GM19455 (cell line): ENCODE data around the gene CYP19A1.
A peak's percentile ranks its signal among the peaks of the same experiment; 100 is the strongest.
"Not testable (repeated sequence)": the region's sequence is repeated elsewhere in the genome, so short reads cannot be mapped to it uniquely, and the experiment has no call there.

Experiments used
- ATAC-seq: cut with Tn5 transposase; IDR thresholded peaks from one replicate; pipeline ENCODE4 v1.9.1; 2021; ENCODE audit not compliant: unreplicated experiment

The CYP19A1 gene

GRCh38 chr15:51188791-51189190 is 149.6 kb downstream of the CYP19A1 start:
- ATAC-seq = not testable (repeated sequence)

- no peak for ATAC-seq
Observed at GRCh38 chr15:51186891-51187290, 151.5 kb downstream of the CYP19A1 start.

GRCh38 chr15:51186181-51186705 is 152.2 kb downstream of the CYP19A1 start:
- no peak for ATAC-seq

GRCh38 chr15:51185213-51186159 is 152.9 kb downstream of the CYP19A1 start:
- no peak for ATAC-seq

DNA sequence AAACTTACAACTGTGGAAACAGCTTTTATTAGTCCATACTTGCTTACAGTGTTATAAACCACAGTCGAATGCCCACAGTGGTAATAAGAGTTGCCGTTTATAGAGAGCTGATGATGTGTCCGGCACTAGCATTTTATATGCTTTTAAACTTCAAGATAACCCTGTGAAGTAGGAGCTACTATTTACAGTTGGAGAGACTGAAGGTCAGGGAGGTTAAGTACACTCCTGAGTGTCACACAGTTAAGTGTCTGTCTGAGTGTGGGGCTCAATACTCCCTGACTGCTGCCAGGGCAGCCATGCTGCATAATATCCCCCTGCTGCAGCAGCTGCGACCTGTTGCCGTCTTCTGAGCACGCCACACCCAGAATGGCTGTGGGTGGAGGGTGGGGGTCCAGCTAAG is 153.8 kb downstream of the CYP19A1 start:
- ATAC-seq = no peak

- no peak for ATAC-seq
Observed at GRCh38 chr15:51183076-51183475, 155.3 kb downstream of the CYP19A1 start.

GRCh38 chr15:51181905-51182304 is 156.5 kb downstream of the CYP19A1 start:
- no peak for ATAC-seq

GRCh38 chr15:51181221-51181620 is 157.2 kb downstream of the CYP19A1 start:
- ATAC-seq = no peak

DNA sequence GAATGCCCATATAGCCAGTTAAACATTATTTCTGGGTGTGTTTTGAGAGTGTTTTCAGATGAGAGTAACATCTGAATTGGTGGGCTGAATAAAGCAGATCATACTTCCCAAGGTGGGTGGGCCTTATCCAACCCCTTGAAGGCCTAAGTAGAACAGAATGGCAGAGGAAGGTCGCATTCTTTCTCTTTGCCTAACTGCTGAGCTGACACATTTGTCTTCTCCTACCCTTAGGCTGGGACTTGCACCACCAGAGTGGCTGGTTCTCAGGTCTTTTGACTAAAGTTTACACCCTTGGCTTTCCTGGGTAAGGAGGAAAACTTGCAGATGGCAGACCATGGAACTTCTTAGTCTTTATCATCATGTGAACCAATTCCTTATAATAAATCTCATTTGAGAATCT is 157.9 kb downstream of the CYP19A1 start:
- ATAC-seq = no peak

DNA sequence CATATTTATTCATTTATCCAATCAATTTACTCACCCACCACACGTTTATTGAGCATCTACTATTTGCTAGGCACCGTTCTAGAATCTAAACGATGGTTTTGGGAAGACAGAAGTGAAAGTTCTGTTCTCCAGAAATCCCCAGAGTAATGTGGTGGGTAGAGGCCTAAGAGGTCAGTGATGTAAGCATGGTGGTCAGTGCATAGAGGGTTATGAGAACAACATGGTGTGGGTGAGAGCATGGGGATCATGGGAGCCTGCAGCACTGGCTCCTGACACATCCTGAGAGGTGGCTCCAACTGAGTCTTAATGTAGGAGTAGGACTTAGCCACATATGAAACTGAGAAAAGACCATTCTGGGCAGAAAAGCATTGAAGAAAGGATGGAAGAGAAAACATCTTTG is 158.4 kb downstream of the CYP19A1 start:
- ATAC-seq = no peak

- no peak for ATAC-seq
Observed at GRCh38 chr15:51172193-51172592, 166.2 kb downstream of the CYP19A1 start.

DNA sequence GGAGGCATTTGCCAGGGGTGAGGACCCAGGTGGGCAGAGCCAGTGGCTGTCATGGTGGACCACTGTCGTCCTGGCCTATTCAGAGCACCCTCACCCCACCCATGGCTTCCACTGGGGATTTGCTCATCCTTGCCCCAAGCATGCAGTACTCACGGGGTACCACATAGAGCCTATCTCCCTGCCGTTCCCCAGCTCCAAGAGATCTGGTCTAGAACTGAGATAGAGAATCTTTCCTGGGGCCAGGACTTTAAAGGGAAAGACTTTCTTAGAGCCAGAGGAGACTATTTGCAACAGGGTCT is 166.8 kb downstream of the CYP19A1 start:
- ATAC-seq = no peak

DNA sequence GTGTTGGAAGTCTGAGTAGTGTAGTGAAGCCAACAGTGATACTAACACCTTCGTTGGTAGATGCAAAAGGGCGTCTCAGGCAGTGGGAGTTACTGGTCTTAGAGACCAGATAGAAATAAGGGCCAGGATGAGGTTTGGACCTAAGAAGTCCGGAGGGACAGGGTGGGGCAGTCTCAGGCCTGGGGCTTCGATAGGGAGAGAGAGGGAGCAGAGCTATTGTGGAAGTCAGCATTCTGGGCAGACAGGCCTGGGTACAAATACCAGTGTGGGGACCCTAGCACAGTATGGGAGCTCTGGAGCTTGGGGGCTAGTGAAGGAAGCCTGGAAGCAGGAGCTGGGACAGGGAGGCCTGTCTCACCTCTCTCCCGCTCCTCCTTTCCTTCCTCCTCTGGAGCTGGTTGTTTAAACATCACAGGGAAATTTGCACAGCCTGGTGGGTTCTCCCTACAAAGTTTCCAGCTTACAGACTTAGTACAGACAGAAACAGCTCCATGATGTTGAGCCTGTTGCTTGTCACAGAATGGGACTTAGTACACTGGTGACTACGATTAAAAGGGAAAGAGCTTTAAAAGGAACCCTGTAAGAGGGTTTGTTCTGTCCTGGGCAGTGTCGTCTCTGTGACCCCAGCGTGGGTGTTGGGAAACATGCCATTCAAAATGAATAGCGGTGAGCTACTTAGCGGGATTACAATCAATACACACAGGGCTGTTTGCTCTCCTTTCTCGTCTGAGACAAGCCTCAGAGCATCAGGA is 167.3 kb downstream of the CYP19A1 start:
- no peak for ATAC-seq

GRCh38 chr15:51168700-51169099 is 169.7 kb downstream of the CYP19A1 start:
- no peak for ATAC-seq

DNA sequence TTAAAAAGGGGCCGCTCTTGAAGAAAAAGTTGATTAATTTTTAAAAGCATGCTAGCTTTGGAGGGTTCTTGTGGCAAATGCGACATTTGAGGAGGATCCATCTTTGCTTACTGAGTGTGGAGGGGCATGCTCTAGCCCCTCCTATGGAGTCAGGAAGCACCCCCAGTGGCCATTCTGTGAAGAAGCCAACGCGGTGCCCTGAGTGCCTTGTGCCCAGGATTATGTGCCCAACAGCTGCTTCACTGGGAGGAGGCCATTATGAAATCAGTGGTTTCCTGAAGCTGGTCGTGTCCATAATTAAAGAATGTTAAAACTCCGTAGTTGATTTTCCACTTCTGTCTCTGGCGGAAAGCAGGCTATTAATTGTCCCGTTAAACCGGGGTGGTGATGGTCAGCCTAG is 174.6 kb downstream of the CYP19A1 start:
- no peak for ATAC-seq

- ATAC-seq = peak; percentile 68
Observed at GRCh38 chr15:51162865-51163762, 175.3 kb downstream of the CYP19A1 start.

- ATAC-seq = no peak
Observed at GRCh38 chr15:51161491-51162220, 176.7 kb downstream of the CYP19A1 start.

DNA sequence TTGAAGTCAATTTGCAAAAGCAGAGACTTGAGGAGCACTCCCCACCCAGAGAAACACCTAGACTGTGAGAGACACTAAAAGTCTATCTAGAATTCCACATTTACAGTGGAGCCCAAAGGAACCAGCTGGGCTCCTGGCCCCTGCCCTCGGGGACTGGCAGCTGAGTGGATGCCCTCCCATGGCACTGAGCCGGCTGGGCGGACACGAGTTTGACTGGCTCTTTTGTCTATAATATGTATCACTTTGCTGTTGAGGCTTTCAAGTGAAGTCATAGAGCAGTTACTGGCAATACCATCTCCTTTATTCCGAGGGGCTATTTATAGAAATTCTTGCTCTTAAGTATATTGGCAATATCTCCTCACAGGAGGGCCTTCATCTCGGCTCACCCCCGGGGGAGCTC is 177.9 kb downstream of the CYP19A1 start:
- no peak for ATAC-seq
